K562 (cell line): ENCODE data around the gene TNK2. TPM values are rescaled to one million over a fixed set of nuclear protein-coding genes. Genes with fewer than 3 reads are reported as not detected.

Source experiments
- ATAC-seq: fragments of 200-7000 bp; cut with Tn5 transposase; 3 replicates; pipeline ENCODE4 v1.9.1; 2020; ENCODE audit warnings: moderate library complexity
- BruUV-seq: library from RNA; stranded (reverse); fragments of 400-500 nt; replicated peaks from 2 replicates; lab custom pipeline; 2021; lab: Mats Ljungman, UMichigan
- CTCF ChIA-PET: fragments of 300-600 bp; formaldehyde crosslinking; extraction: SDS; loops from one replicate; lab custom pipeline; 2021; ENCODE audit warnings: low intra/inter-chr PET ratio; lab: Yijun Ruan, JAX
- POLR2A ChIA-PET: fragments of 300-600, 350-650 bp; sonication (Branson Sonifier 250); formaldehyde crosslinking; extraction: SDS; loops from one replicate; lab custom pipeline; 2021; ENCODE audit warnings: antibody characterized with exemption, inconsistent platforms; lab: Yijun Ruan, JAX
- DNase-seq, 4 experiments: peaks; one replicate each; pipeline versions ENCODE4 v3.0.0 to v3.0.0-alpha.2; 2011 to 2018; ENCODE audit warnings: low spot score in 3 of 4, mixed read lengths in 3 of 4; ENCODE audit errors: extremely low read depth in 1 of 4
- FAIRE-seq: peaks from 2 replicates; lab custom pipeline; 2011; peaks lifted over from hg19 to GRCh38; lab: Jason Lieb, UNC
- H2AFZ ChIP-seq: 2 replicates; pipeline ENCODE4 v1.6.0; 2011; ENCODE audit warnings: low read depth, low read length, control low read depth, inconsistent platforms
- H3K27ac ChIP-seq: fragments of 200-600 bp; 3 replicates; pipeline ENCODE4 v1.8.0; 2011; ENCODE audit warnings: low read depth, mild to moderate bottlenecking, control low read depth, inconsistent platforms, low read length, moderate library complexity, mixed read lengths; ENCODE audit errors: extremely low read depth
- H3K27me3 ChIP-seq, 2 experiments: fragments of 300-600 bp in 1 of 2; 2 replicates in 1 of 2; 3 replicates in 1 of 2; pipeline versions ENCODE4 v1.6.0 to v1.8.0; 2011; ENCODE audit warnings: inconsistent platforms in 2 of 2, low read length in 2 of 2, mild to moderate bottlenecking in 1 of 2, mixed read lengths in 1 of 2, moderate library complexity in 1 of 2; ENCODE audit not compliant: control insufficient read depth in 2 of 2, insufficient read depth in 2 of 2
- H3K36me3 ChIP-seq: fragments of 300-600 bp; 3 replicates; pipeline ENCODE4 v1.8.0; 2011; ENCODE audit warnings: mild to moderate bottlenecking, low read length, inconsistent platforms; ENCODE audit not compliant: control insufficient read depth, insufficient read depth
- H3K4me1 ChIP-seq, 2 experiments: fragments of 200-600 bp in 1 of 2; replicated peaks in 1 of 2; 2 replicates in 1 of 2; 3 replicates in 1 of 2; pipeline versions ENCODE4 v1.5.1 to v1.8.0; 2011; ENCODE audit warnings: inconsistent platforms in 2 of 2, low read length in 2 of 2, mild to moderate bottlenecking in 1 of 2, mixed read lengths in 1 of 2, moderate library complexity in 1 of 2; ENCODE audit not compliant: control insufficient read depth in 2 of 2, insufficient read depth in 2 of 2
- H3K4me2 ChIP-seq: 2 replicates; pipeline ENCODE4 v1.6.1; 2011; ENCODE audit warnings: low read length, control low read depth, inconsistent platforms, mixed read lengths; ENCODE audit not compliant: insufficient read depth
- H3K4me3 ChIP-seq: fragments of 200-600 bp; sonication (generic), shearing (Covaris generic); 2 replicates; pipeline ENCODE4 v1.5.1; 2016; ENCODE audit warnings: control low read depth, inconsistent platforms
- H3K79me2 ChIP-seq: fragments of 200-600 bp; 3 replicates; pipeline ENCODE4 v1.8.0; 2011; ENCODE audit warnings: low read length, inconsistent platforms; ENCODE audit not compliant: control insufficient read depth, insufficient read depth
- H3K9ac ChIP-seq, 2 experiments: 2 replicates each; pipeline versions ENCODE4 v1.6.0 to v1.6.1; 2011; ENCODE audit warnings: low read depth in 2 of 2, low read length in 2 of 2, control low read depth in 1 of 2, inconsistent platforms in 1 of 2, mild to moderate bottlenecking in 1 of 2, mixed read lengths in 1 of 2; ENCODE audit not compliant: insufficient read depth in 1 of 2
- H3K9me1 ChIP-seq: one replicate; pipeline ENCODE4 v1.6.0; 2011; ENCODE audit warnings: inconsistent platforms, mild to moderate bottlenecking, low read length, moderate library complexity; ENCODE audit not compliant: control insufficient read depth, insufficient read depth
- H3K9me3 ChIP-seq: replicated peaks from 2 replicates; pipeline ENCODE4 v1.5.1; 2011; ENCODE audit warnings: low read depth, low read length, inconsistent platforms; ENCODE audit not compliant: control insufficient read depth, insufficient read depth
- H4K20me1 ChIP-seq: replicated peaks from 2 replicates; pipeline ENCODE4 v1.6.1; 2011; ENCODE audit warnings: low read length, inconsistent platforms, mixed read lengths; ENCODE audit not compliant: control insufficient read depth, insufficient read depth
- ATF3 ChIP-seq, 2 experiments: fragments of 450-650 bp in 1 of 2; sonication (generic) in 1 of 2; formaldehyde crosslinking in 1 of 2; IDR thresholded peaks in 1 of 2; conservative IDR thresholded peaks in 1 of 2; 2 replicates each; pipeline versions ENCODE4 v1.6.1 to v1.8.1; 2016 to 2023; ENCODE audit warnings: mild to moderate bottlenecking in 2 of 2, moderate library complexity in 2 of 2, inconsistent platforms in 1 of 2, missing genetic modification reagents in 1 of 2
- ATF7 ChIP-seq: fragments of 450-650 bp; IDR thresholded peaks from 2 replicates; pipeline ENCODE4 v1.7.1; 2014; ENCODE audit warnings: mild to moderate bottlenecking, moderate library complexity
- HNRNPLL ChIP-seq: fragments of 200-400 bp; formaldehyde crosslinking; IDR thresholded peaks from 2 replicates; pipeline ENCODE4 v1.6.1; 2017; ENCODE audit warnings: low read length, low read depth, mild to moderate bottlenecking; ENCODE audit not compliant: poor library complexity, severe bottlenecking
- MAZ ChIP-seq, 2 experiments: fragments of 450-650 bp in 1 of 2; sonication (generic) in 1 of 2; formaldehyde crosslinking; IDR thresholded peaks in 1 of 2; conservative IDR thresholded peaks in 1 of 2; 2 replicates each; pipeline versions ENCODE4 v1.4.0 to v1.5.0; 2020; ENCODE audit warnings: mild to moderate bottlenecking in 1 of 2, missing genetic modification reagents in 1 of 2
- MCM5 ChIP-seq: fragments of 450-650 bp; IDR thresholded peaks from 2 replicates; pipeline ENCODE4 v1.6.1; 2016; ENCODE audit warnings: low read depth
- SNRNP70 ChIP-seq: fragments of 200-400 bp; formaldehyde crosslinking; optimal IDR thresholded peaks from 2 replicates; pipeline ENCODE3; 2017; ENCODE audit warnings: low read depth, low read length
- SREBF1 ChIP-seq: fragments of 150-350 bp; IDR thresholded peaks from 2 replicates; pipeline ENCODE4 v1.6.1; 2014; ENCODE audit warnings: antibody characterized with exemption, low read depth, low read length, borderline replicate concordance
- TAF9B ChIP-seq: fragments of 450-650 bp; IDR thresholded peaks from 2 replicates; pipeline ENCODE4 v1.6.1; 2018; ENCODE audit warnings: mild to moderate bottlenecking; ENCODE audit not compliant: partially characterized antibody
- ZFX ChIP-seq: sonication (generic); formaldehyde crosslinking; IDR thresholded peaks from 2 replicates; pipeline ENCODE4 v1.8.0; 2022; ENCODE audit warnings: mild to moderate bottlenecking, missing genetic modification reagents, moderate library complexity
- ZZZ3 ChIP-seq: fragments of 450-650 bp; IDR thresholded peaks from 2 replicates; pipeline ENCODE4 v1.6.1; 2016; ENCODE audit warnings: antibody characterized with exemption, mild to moderate bottlenecking, moderate library complexity
- WGBS: fragments of 100-300 bp; shearing (Covaris generic); methylation state at CpG from one replicate; pipeline ENCODE4 v1.1.6; 2016; ENCODE audit warnings: low coverage, mixed read lengths; ENCODE audit not compliant: insufficient coverage; ENCODE audit errors: missing lambda C conversion rate; 5-methylcytosine and 5-hydroxymethylcytosine counted together
- in situ Hi-C: fragments of 300-500 bp; cut with MboI; formaldehyde crosslinking; loops from 4 replicates; pipeline ENCODE4 v1.15.0; 2018; ENCODE audit warnings: inconsistent platforms, mixed read lengths
- intact Hi-C: fragments of 100-400 bp; cut with micrococcal nuclease; formaldehyde crosslinking; loops from 2 replicates; pipeline ENCODE4 v1.14.2; 2022
- polyA plus RNA-seq, 8 experiments: library from polyadenylated mRNA; depleted of rRNA in 4 of 8; stranded (reverse) in 5 of 8; unstranded in 3 of 8; fragments of >200 nt; fragmentation: Nextera tagmentation in 2 of 8; fragmentation: Illumina TruSeq in 1 of 8; extraction: Ambion mirVana in 2 of 8; extraction: Trizol in 1 of 8; gene quantifications; 2 replicates each; pipeline versions ENCODE4 v1.2.1 to v1.2.3, GENCODE V29; 2011 to 2014; ENCODE audit warnings: inconsistent platforms in 1 of 8, missing spikeins in 1 of 8
- total RNA-seq, 7 experiments: library from RNA; depleted of rRNA in 6 of 7; stranded (reverse); fragments of >200 nt in 6 of 7; fragmentation: Illumina TruSeq in 2 of 7; extraction: Trizol in 2 of 7; gene quantifications; 2 replicates each; pipeline versions ENCODE4 v1.2.1 to v1.2.3, GENCODE V29; 2011 to 2021; ENCODE audit warnings: low replicate concordance in 1 of 7

The TNK2 gene
- total and polyA plus RNA-seq, 9 of the 15 experiments (the other 6 are each of a cell fraction or from before 2014, with no cell fraction given), result 0.03 to 33.8 (median 6.5) TPM

GRCh38 chr3:195878424-195879274 lies 29.7 kb downstream of the TNK2 start (continued):
- TF ChIP-seq SREBF1, result no peak
- TF ChIP-seq ZZZ3, result no peak
- no peak for TF ChIP-seq MCM5
- no peak for TF ChIP-seq MAZ (CRISPR knock-in tag; conservative IDR thresholded peaks at IDR 0.05 in 1 of 2, IDR thresholded peaks at IDR 0.05 in 1 of 2)
- no peak for TF ChIP-seq TAF9B
- TF ChIP-seq HNRNPLL, result no peak

GRCh38 chr3:195877767-195878423 lies 30.5 kb downstream of the TNK2 start:
- in situ Hi-C loops (loop anchor here (25.0 kb wide), 1 partner anchor 634 kb away; the partner anchor contains the start of genes RNF168 and SMCO1), intact Hi-C loops (no loop called here)
- POLR2A ChIA-PET, result interaction anchor here (0.6 to 2.1 kb wide), 2 partner anchors 13 to 18 kb away, joined by 3 to 10 read pairs; no protein-coding TSS in a partner anchor
- no peak for ATAC-seq
- 67% methylated on average over 12 of the region's 15 CpGs for WGBS
- H3K79me2 ChIP-seq, result no peaks in the 10 kb centered on the region; the same call in 2 of the 3 replicates
- no peak overlapping the region for H3K27ac ChIP-seq
- BruUV-seq, result no TSS peak
- no peaks in the 10 kb centered on the region for H3K9me3 ChIP-seq
- peaks cover 10% of the 10 kb centered on the region; the same call in 2 of the 3 replicates for H3K36me3 ChIP-seq
- no peak overlapping the region for H2AFZ ChIP-seq
- peak overlapping the region in 1 of 2 experiments; percentile 73; a peak in 2 of 4 replicates for H3K9ac ChIP-seq
- no peak overlapping the region for H3K4me2 ChIP-seq
- peaks cover 14 to 51% of the 10 kb centered on the region in 2 experiments for H3K4me1 ChIP-seq
- H4K20me1 ChIP-seq, result no peaks in the 10 kb centered on the region
- TF ChIP-seq ATF3 (IDR thresholded peaks at IDR 0.05) (peak; percentile 84), ATF3 (CRISPR knock-in tag; conservative IDR thresholded peaks at IDR 0.05) (no peak), SNRNP70 (no peak), ATF7 (peak; percentile 63; the same call in 1 of the 2 replicates), ZFX (peak; percentile 27; the same call in 1 of the 2 replicates)
- TF ChIP-seq, all 486 proteins: peak for 3
- CTCF ChIA-PET, result no interaction called here
- no peak for FAIRE-seq
- no peak overlapping the region for H3K4me3 ChIP-seq
- peak in 2 of 4 experiments; percentile 44 to 49 for DNase-seq
- no peaks in the 10 kb centered on the region for H3K9me1 ChIP-seq
- H3K27me3 ChIP-seq, result no peaks in the 10 kb centered on the region
